Hepatocyte (in vitro differentiated cells): ENCODE results near the gene TTBK1.

Experiments
- CTCF ChIP-seq: fragments of 200-600 bp; sonication (generic); IDR thresholded peaks from 2 replicates; pipeline ENCODE4 v1.5.1; 2016; ENCODE audit warnings: antibody characterized with exemption, mild to moderate bottlenecking; ENCODE audit not compliant: poor library complexity
- EZH2phosphoT487 ChIP-seq: fragments of 200-600 bp; sonication (generic); IDR thresholded peaks from one replicate; pipeline ENCODE4 v1.6.1; 2018; ENCODE audit warnings: antibody characterized with exemption, mild to moderate bottlenecking, low read depth, moderate library complexity; ENCODE audit not compliant: unreplicated experiment, severe bottlenecking

DNA sequence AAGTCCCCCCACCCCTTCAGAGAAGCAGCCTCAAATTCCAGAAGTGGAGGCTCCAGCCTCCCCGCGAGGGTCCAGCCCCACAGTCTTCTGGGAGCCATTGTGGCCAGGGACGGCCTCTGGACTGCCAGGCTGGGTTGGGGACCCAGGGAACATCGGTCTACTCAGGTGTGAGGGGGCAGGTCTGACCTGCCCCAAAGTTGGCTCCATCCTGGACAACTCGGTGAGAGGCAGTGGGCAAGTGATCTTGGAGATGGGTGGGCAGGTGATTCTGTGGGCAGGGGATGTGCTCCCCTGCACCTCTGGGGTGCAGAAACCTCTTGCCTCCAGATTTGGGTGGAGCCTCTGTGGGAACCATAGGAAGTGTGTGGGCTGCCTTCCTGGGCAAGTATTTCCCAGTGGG is 42.6 kb downstream of the TTBK1 start:
- no peak for TF ChIP-seq CTCF
- TF ChIP-seq EZH2phosphoT487, result no peak
